AG04450 (cell line): Measurements from ENCODE around the gene USP40. TPM values are rescaled to one million over a fixed set of nuclear protein-coding genes. Genes with fewer than 3 reads are reported as not detected.

ENCODE experiments used
- CTCF ChIA-PET: fragments of 300-600, 350-600 bp; formaldehyde crosslinking; extraction: SDS; loops from one replicate; lab custom pipeline; 2022; ENCODE audit warnings: antibody characterized with exemption, inconsistent platforms; lab: Charles Lee
- POLR2A ChIA-PET: fragments of 350-600 bp; formaldehyde crosslinking; extraction: SDS; loops from one replicate; lab custom pipeline; 2021; ENCODE audit warnings: antibody characterized with exemption, inconsistent platforms; lab: Yijun Ruan, JAX
- DNase-seq: peaks from one replicate; pipeline ENCODE4 v3.0.0-alpha.2; 2011; ENCODE audit warnings: low read depth, low spot score
- H3K27ac ChIP-seq: one replicate; pipeline ENCODE4 v1.5.1; 2012; ENCODE audit warnings: low read depth, low read length, control low read depth
- H3K27me3 ChIP-seq: one replicate; pipeline ENCODE4 v1.6.0; 2012; ENCODE audit warnings: low read length; ENCODE audit not compliant: control insufficient read depth, insufficient read depth
- H3K4me3 ChIP-seq: 2 replicates; pipeline ENCODE4 v1.5.1; 2011; ENCODE audit warnings: mild to moderate bottlenecking, low read depth, low read length, control low read depth
- H3K9me3 ChIP-seq: 2 replicates; pipeline ENCODE4 v1.5.1; 2012; ENCODE audit warnings: low read length; ENCODE audit not compliant: control insufficient read depth, insufficient read depth
- polyA plus RNA-seq: library from polyadenylated mRNA; depleted of rRNA; stranded (reverse); fragments of >200 nt; gene quantifications from 2 replicates; pipeline ENCODE4 v1.2.3, GENCODE V29; 2011
- TF ChIP-seq, protein P1 (sequence below): IDR thresholded peaks from 2 replicates; pipeline ENCODE4 v1.5.1; 2011; ENCODE audit warnings: low read depth, low read length, control low read depth, inconsistent platforms

The USP40 gene
- polyA plus RNA-seq, 1 experiment: 32.4 TPM

GRCh38 chr2:233458826-233459225 lies 107.8 kb downstream of the USP40 start:
- CTCF ChIA-PET: no interaction called here
- TF ChIP-seq, protein P1, sequence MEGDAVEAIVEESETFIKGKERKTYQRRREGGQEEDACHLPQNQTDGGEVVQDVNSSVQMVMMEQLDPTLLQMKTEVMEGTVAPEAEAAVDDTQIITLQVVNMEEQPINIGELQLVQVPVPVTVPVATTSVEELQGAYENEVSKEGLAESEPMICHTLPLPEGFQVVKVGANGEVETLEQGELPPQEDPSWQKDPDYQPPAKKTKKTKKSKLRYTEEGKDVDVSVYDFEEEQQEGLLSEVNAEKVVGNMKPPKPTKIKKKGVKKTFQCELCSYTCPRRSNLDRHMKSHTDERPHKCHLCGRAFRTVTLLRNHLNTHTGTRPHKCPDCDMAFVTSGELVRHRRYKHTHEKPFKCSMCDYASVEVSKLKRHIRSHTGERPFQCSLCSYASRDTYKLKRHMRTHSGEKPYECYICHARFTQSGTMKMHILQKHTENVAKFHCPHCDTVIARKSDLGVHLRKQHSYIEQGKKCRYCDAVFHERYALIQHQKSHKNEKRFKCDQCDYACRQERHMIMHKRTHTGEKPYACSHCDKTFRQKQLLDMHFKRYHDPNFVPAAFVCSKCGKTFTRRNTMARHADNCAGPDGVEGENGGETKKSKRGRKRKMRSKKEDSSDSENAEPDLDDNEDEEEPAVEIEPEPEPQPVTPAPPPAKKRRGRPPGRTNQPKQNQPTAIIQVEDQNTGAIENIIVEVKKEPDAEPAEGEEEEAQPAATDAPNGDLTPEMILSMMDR: no peak
- POLR2A ChIA-PET: no interaction called here
- no peak for DNase-seq
- Histone ChIP-seq H3K27me3 (no peaks in the 10 kb centered on the region), H3K4me3 (no peak overlapping the region), H3K9me3 (no peaks in the 10 kb centered on the region; the same call in 1 of the 2 replicates), H3K27ac (no peak overlapping the region)

DNA sequence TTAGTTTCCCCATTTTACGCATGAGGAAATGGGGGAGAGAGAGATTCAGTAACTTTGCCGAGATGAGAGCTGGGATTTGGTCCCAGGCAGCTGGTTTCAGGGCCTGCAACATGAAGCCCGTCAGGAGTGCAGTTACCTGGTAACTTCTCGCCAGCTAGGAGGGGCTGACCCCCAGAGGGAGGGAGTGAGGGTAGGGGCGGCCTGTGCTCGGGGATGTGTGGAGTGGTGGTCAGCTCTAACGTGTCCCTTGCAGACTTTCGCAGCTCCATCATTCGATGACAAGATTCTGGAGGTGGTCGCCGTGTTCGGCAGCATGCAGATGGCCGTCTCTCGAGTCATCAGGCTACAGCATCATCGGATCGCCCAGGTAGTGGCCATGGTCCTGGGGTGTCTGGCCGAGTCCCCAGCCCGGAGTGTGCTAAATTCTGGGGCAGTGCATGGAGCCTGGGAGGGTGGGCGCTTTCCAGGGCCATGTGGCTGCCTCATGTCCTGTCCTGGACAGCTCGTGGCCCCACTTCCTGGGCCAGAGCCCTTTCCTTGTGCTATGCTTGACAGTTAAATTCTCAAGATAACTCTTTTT lies 108.5 kb downstream of the USP40 start:
- no peaks in the 10 kb centered on the region for H3K27me3 ChIP-seq
- ChIA-PET POLR2A (no interaction called here), CTCF (no interaction called here)
- no peak for DNase-seq
- H3K27ac ChIP-seq: no peak overlapping the region
- TF ChIP-seq, protein P1: no peak
- no peaks in the 10 kb centered on the region for H3K9me3 ChIP-seq
- no peak overlapping the region for H3K4me3 ChIP-seq

DNA sequence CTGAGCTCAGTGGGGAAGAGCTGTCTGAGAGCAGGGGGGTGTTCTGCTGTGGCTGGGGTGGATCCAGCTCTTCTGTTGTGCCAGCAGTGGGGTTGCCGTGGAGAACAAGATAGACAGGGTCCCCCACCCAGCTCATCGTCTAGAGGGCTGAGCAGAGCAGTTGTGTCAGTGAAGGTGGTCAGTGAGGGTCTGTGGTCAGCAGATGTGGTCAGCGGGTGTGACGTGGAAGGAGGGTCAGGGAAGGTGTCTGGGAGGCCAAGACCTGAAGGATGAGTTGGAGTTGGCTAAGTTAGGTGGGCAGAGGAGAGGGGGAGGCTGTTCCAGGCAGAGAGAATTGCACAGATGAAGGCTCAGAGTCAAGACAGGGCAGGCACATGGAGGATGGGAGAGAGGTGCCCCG lies 109.2 kb downstream of the USP40 start:
- TF ChIP-seq, protein P1: no peak
- ChIA-PET CTCF (no interaction called here), POLR2A (no interaction called here)
- H3K9me3 ChIP-seq: no peaks in the 10 kb centered on the region
- no peaks in the 10 kb centered on the region for H3K27me3 ChIP-seq
- no peak for DNase-seq
- H3K4me3 ChIP-seq: no peak overlapping the region
- no peak overlapping the region for H3K27ac ChIP-seq

GRCh38 chr2:233456934-233457333 lies 109.6 kb downstream of the USP40 start:
- TF ChIP-seq, protein P1: no peak
- Histone ChIP-seq H3K4me3 (no peak overlapping the region), H3K27me3 (no peaks in the 10 kb centered on the region), H3K9me3 (no peaks in the 10 kb centered on the region), H3K27ac (no peak overlapping the region)
- DNase-seq: no peak
- CTCF ChIA-PET: no interaction called here
- POLR2A ChIA-PET: no interaction called here

GRCh38 chr2:233456111-233456510 lies 110.5 kb downstream of the USP40 start:
- CTCF ChIA-PET: no interaction called here
- Histone ChIP-seq H3K9me3 (no peaks in the 10 kb centered on the region), H3K27me3 (no peaks in the 10 kb centered on the region), H3K4me3 (no peak overlapping the region), H3K27ac (no peak overlapping the region)
- no peak for DNase-seq
- POLR2A ChIA-PET: no interaction called here
- TF ChIP-seq, protein P1: no peak
